GM12864 (cell line): ENCODE results near the gene DUSP11.
"Not testable (repeated sequence)": the region's sequence is repeated elsewhere in the genome, so short reads cannot be mapped to it uniquely, and the experiment has no call there.

Experiments
- DNase-seq: peaks from one replicate; pipeline ENCODE4 v3.0.0-alpha.2; 2011; ENCODE audit warnings: low read depth
- H3K4me3 ChIP-seq: 2 replicates; pipeline ENCODE4 v1.5.1; 2011; ENCODE audit warnings: mild to moderate bottlenecking, low read depth, low read length, control low read depth
- TF ChIP-seq, protein P1 (sequence below): IDR thresholded peaks from 2 replicates; pipeline ENCODE4 v1.5.1; 2011; ENCODE audit warnings: low read depth, mild to moderate bottlenecking, moderate library complexity, low read length, control low read depth, inconsistent platforms; ENCODE audit errors: missing control alignments

The DUSP11 gene

DNA sequence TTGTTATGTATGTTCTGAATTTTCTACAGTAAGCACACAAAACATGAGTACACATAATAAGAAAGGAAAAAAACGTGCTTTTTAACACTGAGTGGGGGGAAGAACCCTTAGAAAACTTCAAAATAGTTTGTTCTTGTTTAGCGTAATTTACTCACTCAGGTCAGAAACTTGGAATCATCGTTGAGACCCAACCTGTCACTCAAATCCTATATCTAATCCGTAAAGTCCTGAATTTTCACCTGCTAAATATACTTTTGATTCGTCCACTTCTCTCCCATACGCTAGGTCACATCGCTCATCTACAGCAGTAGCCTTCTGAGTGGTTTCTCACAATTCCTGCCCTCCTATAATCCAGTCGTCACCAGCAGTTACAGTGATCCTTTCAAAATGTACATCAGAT, 43.5 kb downstream of the DUSP11 start:
- H3K4me3 ChIP-seq: peak overlapping the region; percentile 81
- DNase-seq: no peak
- TF ChIP-seq, protein P1, sequence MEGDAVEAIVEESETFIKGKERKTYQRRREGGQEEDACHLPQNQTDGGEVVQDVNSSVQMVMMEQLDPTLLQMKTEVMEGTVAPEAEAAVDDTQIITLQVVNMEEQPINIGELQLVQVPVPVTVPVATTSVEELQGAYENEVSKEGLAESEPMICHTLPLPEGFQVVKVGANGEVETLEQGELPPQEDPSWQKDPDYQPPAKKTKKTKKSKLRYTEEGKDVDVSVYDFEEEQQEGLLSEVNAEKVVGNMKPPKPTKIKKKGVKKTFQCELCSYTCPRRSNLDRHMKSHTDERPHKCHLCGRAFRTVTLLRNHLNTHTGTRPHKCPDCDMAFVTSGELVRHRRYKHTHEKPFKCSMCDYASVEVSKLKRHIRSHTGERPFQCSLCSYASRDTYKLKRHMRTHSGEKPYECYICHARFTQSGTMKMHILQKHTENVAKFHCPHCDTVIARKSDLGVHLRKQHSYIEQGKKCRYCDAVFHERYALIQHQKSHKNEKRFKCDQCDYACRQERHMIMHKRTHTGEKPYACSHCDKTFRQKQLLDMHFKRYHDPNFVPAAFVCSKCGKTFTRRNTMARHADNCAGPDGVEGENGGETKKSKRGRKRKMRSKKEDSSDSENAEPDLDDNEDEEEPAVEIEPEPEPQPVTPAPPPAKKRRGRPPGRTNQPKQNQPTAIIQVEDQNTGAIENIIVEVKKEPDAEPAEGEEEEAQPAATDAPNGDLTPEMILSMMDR: no peak

GRCh38 chr2:73730810-73731209, 49.1 kb downstream of the DUSP11 start:
- DNase-seq: no peak
- TF ChIP-seq, protein P1: no peak
- no peak overlapping the region for H3K4me3 ChIP-seq

DNA sequence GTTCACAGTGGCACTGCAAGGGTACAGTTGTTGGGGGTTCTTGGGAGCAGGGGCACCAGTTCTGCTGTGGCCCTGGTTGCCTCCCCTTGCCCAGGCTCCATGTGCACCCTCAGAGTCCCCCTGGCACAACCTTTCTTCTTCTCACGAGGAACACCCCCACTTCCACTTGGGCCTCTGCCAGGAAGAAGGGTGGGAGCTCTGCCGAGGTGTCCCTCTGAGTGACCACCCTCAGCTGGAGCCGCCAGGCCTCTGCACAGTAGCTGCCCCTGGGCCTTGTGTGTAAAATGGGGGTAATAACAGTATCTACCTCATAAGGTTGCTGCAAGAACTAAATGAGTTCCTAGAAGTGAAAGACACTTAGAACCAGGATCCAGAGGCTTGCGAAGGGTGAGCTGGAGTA, 51.2 kb downstream of the DUSP11 start:
- no peak for DNase-seq
- TF ChIP-seq, protein P1: no peak

GRCh38 chr2:73728043-73728442, 51.9 kb downstream of the DUSP11 start:
- no peak overlapping the region for H3K4me3 ChIP-seq

More for the DNA sequence above, 51.2 kb downstream of the DUSP11 start:
- no peak overlapping the region for H3K4me3 ChIP-seq

DNA sequence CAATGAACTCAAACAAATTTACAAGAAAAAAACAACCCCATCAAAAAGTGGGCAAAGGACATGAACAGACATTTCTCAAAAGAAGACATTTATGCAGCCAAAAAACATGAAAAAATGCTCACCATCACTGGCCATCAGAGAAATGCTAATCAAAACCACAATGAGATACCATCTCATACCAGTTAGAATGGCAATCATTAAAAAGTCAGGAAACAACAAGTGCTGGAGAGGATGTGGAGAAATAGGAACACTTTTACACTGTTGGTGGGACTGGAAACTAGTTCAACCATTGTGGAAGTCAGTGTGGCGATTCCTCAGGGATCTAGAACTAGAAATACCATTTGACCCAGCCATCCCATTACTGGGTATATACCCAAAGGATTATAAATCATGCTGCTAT, 53.2 kb downstream of the DUSP11 start:
- H3K4me3 ChIP-seq, DNase-seq: not testable (repeated sequence)

More at GRCh38 chr2:73728043-73728442, 51.9 kb downstream of the DUSP11 start:
- DNase-seq: no peak
- TF ChIP-seq, protein P1: no peak

DNA sequence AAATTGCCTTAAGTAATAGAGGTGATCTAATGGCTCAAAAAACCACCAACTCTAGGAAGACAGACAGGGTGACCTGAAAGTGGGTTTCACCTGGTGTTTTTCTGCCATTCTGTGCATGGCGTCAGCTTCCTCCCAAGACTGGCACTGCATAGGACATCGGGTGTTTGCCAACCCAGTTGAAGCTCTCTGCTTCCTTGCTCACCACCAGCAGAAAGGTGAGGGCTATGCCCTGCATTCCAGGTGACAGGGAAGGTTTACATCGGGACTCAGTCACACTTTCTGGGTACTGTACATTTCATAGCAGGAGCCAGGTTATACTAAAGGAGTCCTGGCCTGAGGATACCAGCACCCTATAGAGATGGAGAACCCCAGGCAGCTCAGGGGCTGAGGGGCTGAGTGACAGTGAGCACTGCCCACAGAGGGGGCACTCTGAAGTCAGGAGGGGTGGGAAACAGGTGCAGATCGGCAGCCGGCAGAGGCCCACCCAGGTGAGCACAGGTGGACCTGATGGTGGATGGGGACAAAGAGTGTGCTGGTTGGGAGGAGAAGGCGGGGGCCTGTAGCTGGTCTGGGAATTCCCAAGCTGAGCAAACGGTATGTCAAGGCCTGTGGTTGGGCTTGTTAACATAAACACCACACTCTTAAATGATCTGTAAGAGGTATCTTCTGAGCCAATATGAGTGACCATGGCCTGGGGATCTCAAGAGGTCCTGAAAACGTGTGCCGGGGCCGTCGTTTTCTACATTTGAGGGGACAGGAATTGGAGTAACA, 60.9 kb downstream of the DUSP11 start:
- TF ChIP-seq, protein P1: no peak
- no peak for DNase-seq
- no peak overlapping the region for H3K4me3 ChIP-seq

DNA sequence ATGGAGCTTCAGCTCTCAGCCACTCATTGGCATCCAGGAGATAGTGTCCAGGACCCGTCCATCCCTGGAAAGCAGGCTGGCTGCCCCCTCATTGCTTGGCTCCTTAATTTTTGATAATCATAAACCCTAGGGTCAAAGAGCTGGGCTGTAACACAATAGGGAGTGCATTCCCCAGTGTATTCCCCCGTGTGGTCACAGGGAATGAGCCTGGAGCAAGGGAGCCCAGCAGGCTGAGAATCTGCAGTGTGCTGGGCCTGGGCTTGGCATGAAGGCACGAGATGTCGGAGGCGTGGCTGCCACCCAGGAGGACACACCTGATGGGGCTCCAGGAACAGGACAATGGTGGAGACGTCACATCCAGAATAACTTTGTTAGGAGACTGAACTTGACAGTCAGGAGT, 61.5 kb downstream of the DUSP11 start:
- no peak overlapping the region for H3K4me3 ChIP-seq
- TF ChIP-seq, protein P1: no peak
- DNase-seq: no peak

GRCh38 chr2:73717695-73718094, 62.2 kb downstream of the DUSP11 start:
- not testable (repeated sequence) for H3K4me3 ChIP-seq, DNase-seq
